ENCODE data around the gene CSRP2.

GRCh38 chr12:76847260-76847659, 31.6 kb downstream of the CSRP2 start:
- TF ChIP-seq CTCF (IDR thresholded peaks at IDR 0.05; ENCODE audit: insufficient read depth, low read length, poor library complexity, severe bottlenecking) (no peak), EZH2phosphoT487 (conservative IDR thresholded peaks at IDR 0.05; ENCODE audit: low read length) (no peak)
